Progenitor cell of endocrine pancreas (in vitro differentiated cells): ENCODE data around the gene ETFA. TPM values are rescaled to one million over a fixed set of nuclear protein-coding genes. Genes with fewer than 3 reads are reported as not detected.

Experiments used
- DNase-seq: peaks from one replicate; pipeline ENCODE4 v3.0.0; 2021; ENCODE audit warnings: low spot score; ENCODE audit not compliant: unreplicated experiment
- H3K27ac Mint-ChIP-seq: 2 replicates; pipeline ENCODE4 v1.8.0; 2021; ENCODE audit warnings: mild to moderate bottlenecking, moderate library complexity, mixed read lengths
- H3K27me3 Mint-ChIP-seq: 2 replicates; pipeline ENCODE4 v1.8.0; 2021; ENCODE audit warnings: mixed read lengths
- H3K36me3 Mint-ChIP-seq: 2 replicates; pipeline ENCODE4 v1.8.0; 2022; ENCODE audit warnings: mixed read lengths; ENCODE audit not compliant: insufficient read depth
- H3K4me1 Mint-ChIP-seq: 2 replicates; pipeline ENCODE4 v1.8.0; 2021; ENCODE audit warnings: low read depth, mixed read lengths
- H3K4me3 Mint-ChIP-seq: 2 replicates; pipeline ENCODE4 v1.8.0; 2021; ENCODE audit warnings: low read depth, mild to moderate bottlenecking, moderate library complexity, mixed read lengths
- H3K9me3 Mint-ChIP-seq: 2 replicates; pipeline ENCODE4 v1.8.0; 2021; ENCODE audit warnings: low read depth, mixed read lengths
- CTCF ChIP-seq: fragments of 200-600 bp; sonication (generic); IDR thresholded peaks from one replicate; pipeline ENCODE4 v1.5.0; 2021; ENCODE audit warnings: antibody characterized with exemption, mild to moderate bottlenecking; ENCODE audit not compliant: unreplicated experiment
- total RNA-seq: library from RNA; stranded (reverse); gene quantifications from 2 replicates; pipeline ENCODE4 v1.2.1, GENCODE V29; 2021

ETFA gene
- total RNA-seq, 1 donor from 2014 or later = 105 TPM

GRCh38 chr15:76353903-76354302, 42.6 kb upstream of the ETFA start:
- no peaks in the 10 kb centered on the region for H3K9me3 Mint-ChIP-seq
- no peaks in the 10 kb centered on the region for H3K4me1 Mint-ChIP-seq
- TF ChIP-seq CTCF = no peak
- no peak overlapping the region for H3K4me3 Mint-ChIP-seq
- no peak for DNase-seq
- H3K36me3 Mint-ChIP-seq = peaks cover 6% of the 10 kb centered on the region
- H3K27me3 Mint-ChIP-seq = peaks cover 48% of the 10 kb centered on the region
- no peak overlapping the region for H3K27ac Mint-ChIP-seq

GRCh38 chr15:76353023-76353577, 41.8 kb upstream of the ETFA start:
- Mint-ChIP-seq H3K9me3 (no peaks in the 10 kb centered on the region), H3K4me3 (no peak overlapping the region), H3K36me3 (peaks cover 8% of the 10 kb centered on the region), H3K27ac (no peak overlapping the region), H3K4me1 (no peaks in the 10 kb centered on the region), H3K27me3 (peaks cover 56% of the 10 kb centered on the region)
- TF ChIP-seq CTCF = no peak
- DNase-seq = no peak

GRCh38 chr15:76349301-76350070, 38.2 kb upstream of the ETFA start:
- Mint-ChIP-seq H3K36me3 (peaks cover 8% of the 10 kb centered on the region), H3K27me3 (peaks cover 75% of the 10 kb centered on the region), H3K4me1 (peaks cover 8% of the 10 kb centered on the region), H3K4me3 (no peak overlapping the region), H3K27ac (no peak overlapping the region), H3K9me3 (no peaks in the 10 kb centered on the region)
- DNase-seq = no peak
- no peak for TF ChIP-seq CTCF

GRCh38 chr15:76347482-76348055, 36.3 kb upstream of the ETFA start:
- Mint-ChIP-seq H3K4me3 (peak overlapping the region; percentile 19), H3K27ac (no peak overlapping the region), H3K36me3 (peaks cover 8% of the 10 kb centered on the region), H3K4me1 (peaks cover 8% of the 10 kb centered on the region), H3K9me3 (no peaks in the 10 kb centered on the region), H3K27me3 (peaks cover 82% of the 10 kb centered on the region)
- DNase-seq = no peak
- no peak for TF ChIP-seq CTCF

GRCh38 chr15:76346669-76347481, 35.6 kb upstream of the ETFA start:
- H3K4me3 Mint-ChIP-seq = peak overlapping the region; percentile 44
- H3K27ac Mint-ChIP-seq = no peak overlapping the region
- peaks cover 6% of the 10 kb centered on the region for H3K36me3 Mint-ChIP-seq
- H3K9me3 Mint-ChIP-seq = no peaks in the 10 kb centered on the region
- peaks cover 8% of the 10 kb centered on the region for H3K4me1 Mint-ChIP-seq
- TF ChIP-seq CTCF = no peak
- peaks cover 83% of the 10 kb centered on the region for H3K27me3 Mint-ChIP-seq
- peak; percentile 28 for DNase-seq
